Activated T-cell treated with anti-CD3 and anti-CD28 coated beads for 4 hours (primary cell): ENCODE measurements around the gene NAPA.

Source experiments
- DNase-seq: peaks from one replicate; pipeline ENCODE4 v3.0.0-alpha.2; 2020

The NAPA gene

GRCh38 chr19:47456721-47457474 is 58.0 kb downstream of the NAPA start:
- DNase-seq, result no peak

- DNase-seq, result no peak
These were observed 64.4 kb downstream of the NAPA start for GRCh38 chr19:47450478-47450877.

DNA sequence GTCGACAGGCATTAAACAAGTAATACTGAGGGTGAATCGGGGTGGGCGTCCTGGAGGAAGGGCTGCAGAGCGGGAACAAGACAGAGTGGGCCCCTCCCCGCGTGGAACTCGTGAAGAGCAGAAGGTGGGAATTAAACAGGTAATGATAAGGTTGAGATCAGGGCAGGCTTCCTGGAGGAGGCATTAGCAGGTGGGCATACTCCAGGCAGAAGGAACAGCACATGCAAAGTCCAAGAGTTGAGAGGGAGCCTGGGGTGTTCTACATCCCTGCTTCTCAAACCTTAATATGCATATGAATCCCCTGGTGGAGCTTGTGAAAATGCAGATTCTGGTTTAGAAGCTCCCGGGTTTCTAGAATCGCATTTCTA is 66.5 kb downstream of the NAPA start:
- DNase-seq, result no peak

DNA sequence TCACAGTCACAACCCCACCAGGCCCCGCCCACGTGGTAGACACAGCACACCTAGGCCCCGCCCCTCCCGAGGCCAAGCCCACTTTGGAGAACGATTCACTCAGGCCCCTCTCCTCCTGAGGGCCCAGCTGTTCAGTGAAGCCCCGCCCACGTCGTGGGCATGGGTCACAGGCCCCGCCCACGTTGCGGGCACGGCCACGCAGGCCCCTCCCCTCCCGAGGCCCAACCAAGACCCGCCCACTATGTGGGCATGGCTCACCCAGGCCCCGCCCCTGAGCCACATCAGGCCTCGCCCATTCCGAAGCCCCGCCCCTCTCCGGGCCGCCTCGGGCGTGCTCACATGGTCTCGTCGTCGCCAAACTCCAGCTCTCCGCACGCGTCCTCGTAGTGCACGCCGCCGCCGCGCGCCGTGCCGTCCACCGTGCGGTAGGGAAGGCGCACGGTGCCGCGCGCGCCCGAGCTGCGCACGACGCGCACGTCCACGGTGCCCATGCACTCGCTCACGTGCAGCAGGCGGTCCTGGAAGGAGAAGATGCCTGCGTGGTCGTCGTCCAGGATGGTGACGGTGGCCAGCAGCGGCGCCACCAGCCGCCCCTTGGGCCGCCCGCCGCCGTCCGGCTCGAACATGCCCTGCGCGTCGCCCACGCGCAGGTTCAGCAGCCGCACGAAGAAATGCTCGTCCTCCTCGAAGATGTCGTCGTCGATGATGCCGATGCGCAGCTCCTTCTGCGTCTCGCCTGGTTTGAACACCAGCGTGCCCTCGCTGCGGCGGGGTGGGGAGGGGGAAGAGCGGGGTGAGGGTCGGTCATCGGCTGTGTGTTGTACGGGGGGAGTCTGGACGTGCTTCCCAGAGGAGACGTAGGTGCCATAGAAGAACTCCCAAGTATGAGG is 67.1 kb downstream of the NAPA start:
- no peak for DNase-seq

DNA sequence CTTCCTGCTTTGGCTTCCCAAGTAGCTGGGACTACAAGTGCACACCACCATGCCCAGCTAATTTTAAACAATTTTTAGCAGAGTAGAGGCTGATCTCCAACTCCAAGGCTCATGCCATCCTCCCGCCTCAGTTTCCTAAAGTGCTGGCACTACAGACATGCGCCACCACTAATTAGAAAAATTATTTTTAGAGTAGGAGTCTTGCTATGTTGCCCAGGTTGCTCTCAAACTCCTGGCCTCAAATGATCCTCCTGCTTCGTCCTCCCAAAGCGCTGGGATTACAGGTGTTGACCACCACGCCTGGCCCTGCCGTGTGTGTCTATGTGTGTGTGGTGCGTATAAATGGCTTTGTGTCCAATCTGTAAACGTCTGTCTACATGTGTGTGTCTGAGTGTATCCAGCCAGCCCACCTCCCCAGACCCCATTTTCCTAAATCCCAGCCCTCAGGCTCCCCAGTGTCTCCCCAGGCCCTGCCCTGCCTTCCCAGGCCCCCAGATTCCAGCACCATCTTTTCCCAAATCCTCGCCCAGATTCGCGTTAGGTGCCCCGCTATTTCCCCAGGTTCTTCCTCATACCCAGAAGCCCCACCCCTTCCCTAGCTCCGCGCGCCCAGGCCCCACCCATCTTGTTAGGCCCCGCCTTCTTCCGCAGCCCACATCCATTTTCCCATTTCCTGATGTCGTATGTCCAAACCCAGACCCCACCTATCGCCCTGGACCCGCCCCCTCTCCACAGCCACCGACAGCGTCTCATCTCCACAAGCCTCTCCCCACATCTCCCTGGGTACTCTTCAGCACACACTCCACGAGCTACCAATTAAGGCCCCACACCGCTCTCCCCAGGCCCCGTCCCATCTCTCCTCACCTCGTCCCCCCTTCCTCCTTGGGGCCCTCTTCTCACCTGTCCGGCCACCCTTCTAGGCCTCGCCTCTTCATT is 68.1 kb downstream of the NAPA start:
- no peak for DNase-seq

DNA sequence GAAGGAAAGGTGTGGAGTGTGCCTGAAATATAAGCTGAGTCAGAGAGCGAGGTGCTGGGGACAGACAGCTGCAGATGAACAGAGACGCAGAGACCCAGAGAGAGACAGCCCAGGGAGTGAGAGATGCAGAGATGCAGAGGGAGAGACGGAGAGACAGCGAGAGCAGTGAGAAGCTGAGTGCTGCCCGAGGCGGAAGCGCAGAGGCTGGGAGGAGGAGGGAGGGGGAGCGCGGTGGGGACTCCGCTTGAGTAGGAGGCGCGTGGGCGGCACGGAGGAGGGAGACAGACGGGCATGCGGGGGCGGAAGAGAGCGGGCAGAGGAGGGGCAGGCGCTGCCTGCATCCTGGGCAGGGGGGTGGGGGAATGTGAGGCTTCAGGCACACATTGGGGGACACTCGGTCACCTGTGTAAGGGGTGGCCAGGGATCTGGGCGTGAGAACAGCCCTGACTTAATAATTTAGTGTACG is 68.9 kb downstream of the NAPA start:
- peak; percentile 83 for DNase-seq

- DNase-seq, result no peak
These were observed 69.3 kb downstream of the NAPA start for GRCh38 chr19:47445527-47445926.

DNA sequence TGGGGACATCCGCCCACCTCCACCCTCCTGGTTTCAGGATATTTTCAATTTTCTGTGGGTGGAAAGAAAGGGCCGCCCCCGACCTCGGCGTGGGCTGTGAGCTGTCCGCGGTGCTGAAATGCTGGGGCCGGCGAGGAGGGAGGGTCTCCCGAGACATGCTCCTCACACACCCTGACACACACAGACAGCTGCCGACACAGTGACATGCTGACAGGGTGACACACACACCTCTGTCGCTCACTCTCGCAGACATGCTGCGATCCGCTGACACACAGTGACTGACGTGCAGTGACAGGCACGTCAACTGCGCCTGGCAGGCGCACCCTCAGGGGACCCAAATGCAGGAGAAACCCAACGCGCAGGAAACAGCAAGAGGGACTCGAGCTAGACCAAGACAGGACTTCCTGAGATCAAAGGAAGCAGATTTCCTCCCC is 70.5 kb downstream of the NAPA start:
- DNase-seq, result no peak

- no peak for DNase-seq
These were observed 71.5 kb downstream of the NAPA start for GRCh38 chr19:47443331-47443730.

DNA sequence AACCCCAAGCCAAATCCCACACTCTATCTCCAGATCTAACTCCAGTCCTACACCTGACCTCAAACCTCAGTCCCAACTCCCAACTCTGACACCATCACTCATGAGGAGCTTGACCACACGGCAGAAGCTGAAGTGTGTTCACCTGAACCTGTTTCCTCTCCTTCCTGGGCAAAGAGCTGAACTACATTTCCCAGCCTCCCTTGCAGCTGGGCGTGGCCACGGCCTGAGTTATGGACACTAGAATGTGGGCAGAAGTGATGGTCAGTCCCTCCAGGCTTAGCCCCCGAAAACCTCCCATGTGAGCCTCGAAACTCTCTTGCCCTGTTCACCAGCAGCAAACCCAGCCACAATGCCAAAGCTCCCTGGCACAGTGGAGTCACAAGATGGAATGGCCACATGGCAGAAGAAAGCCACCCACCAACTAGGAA is 76.1 kb downstream of the NAPA start:
- DNase-seq, result no peak
